Endothelial cell of umbilical vein (primary cell): Measurements from ENCODE around the gene NR3C2.

Experiments used
- CTCF ChIP-seq, 2 donors: IDR thresholded peaks; 1 replicate in 1 of 2; 2 replicates in 1 of 2; pipeline ENCODE4 v1.5.1; 2011; ENCODE audit warnings: low read length in 2 of 2, mild to moderate bottlenecking in 2 of 2, moderate library complexity in 2 of 2, control low read depth in 1 of 2, inconsistent platforms in 1 of 2, low read depth in 1 of 2; ENCODE audit not compliant: insufficient read depth in 1 of 2; ENCODE audit errors: extremely low read depth in 1 of 2
- EZH2 ChIP-seq: IDR thresholded peaks from 2 replicates; pipeline ENCODE4 v1.6.1; 2012; ENCODE audit warnings: borderline replicate concordance, low read depth, mild to moderate bottlenecking, moderate library complexity, low read length, inconsistent platforms; ENCODE audit not compliant: severe bottlenecking
- GATA2 ChIP-seq: IDR thresholded peaks from 2 replicates; pipeline ENCODE4 v1.7.0; 2011; ENCODE audit warnings: low read depth, mild to moderate bottlenecking, moderate library complexity, mixed read lengths, low read length; ENCODE audit not compliant: insufficient read length, insufficient read depth
- MYC ChIP-seq: IDR thresholded peaks from one replicate; pipeline ENCODE4 v1.6.1; 2011; ENCODE audit warnings: mild to moderate bottlenecking, low read depth, low read length
- POLR2A ChIP-seq: IDR thresholded peaks from 2 replicates; pipeline ENCODE4 v1.6.1; 2012; ENCODE audit warnings: low read depth, mild to moderate bottlenecking, control low read depth, low read length
- POLR2AphosphoS5 ChIP-seq: IDR thresholded peaks from 2 replicates; pipeline ENCODE4 v1.6.1; 2012; ENCODE audit warnings: low read depth, mild to moderate bottlenecking, control low read depth, low read length, moderate library complexity; ENCODE audit not compliant: insufficient read depth

GRCh38 chr4:148288448-148288847 is 153.8 kb downstream of the NR3C2 start:
- no peak for TF ChIP-seq CTCF (IDR thresholded peaks at IDR 0.05; ENCODE audit: extremely low read depth in 1 of 2, insufficient read depth in 1 of 2, low read depth in 1 of 2, low read length in 2 of 2)
- TF ChIP-seq POLR2A: no peak
- TF ChIP-seq POLR2AphosphoS5: no peak
- TF ChIP-seq EZH2: no peak
- TF ChIP-seq MYC: no peak
- TF ChIP-seq GATA2: no peak
